HG03139 (cell line): ENCODE results near the gene CHERP.
"Not testable (repeated sequence)": the region's sequence is repeated elsewhere in the genome, so short reads cannot be mapped to it uniquely, and the experiment has no call there.

Experiments used
- ATAC-seq: cut with Tn5 transposase; IDR thresholded peaks from one replicate; pipeline ENCODE4 v1.9.1; 2021; ENCODE audit not compliant: unreplicated experiment

The CHERP gene

DNA sequence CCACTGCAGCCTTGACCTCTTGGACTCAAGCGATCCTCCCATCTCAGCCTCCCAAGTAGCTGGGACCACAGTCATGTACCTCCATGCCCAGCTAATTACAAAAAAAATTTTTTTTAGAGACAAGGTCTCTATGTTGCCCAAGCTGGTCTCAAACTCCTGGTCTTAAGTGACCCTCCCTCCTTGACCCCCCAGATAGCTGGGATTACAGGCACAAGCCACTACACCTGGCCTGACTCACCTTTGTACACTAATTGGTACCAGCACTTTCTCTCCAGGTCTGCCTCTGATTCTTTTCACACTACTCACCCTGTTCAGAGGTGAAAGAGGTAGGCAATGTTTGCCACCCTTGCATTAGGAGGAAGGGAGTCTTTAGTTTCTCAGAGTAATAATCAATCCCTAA, 64.9 kb downstream of the CHERP start:
- ATAC-seq = no peak

DNA sequence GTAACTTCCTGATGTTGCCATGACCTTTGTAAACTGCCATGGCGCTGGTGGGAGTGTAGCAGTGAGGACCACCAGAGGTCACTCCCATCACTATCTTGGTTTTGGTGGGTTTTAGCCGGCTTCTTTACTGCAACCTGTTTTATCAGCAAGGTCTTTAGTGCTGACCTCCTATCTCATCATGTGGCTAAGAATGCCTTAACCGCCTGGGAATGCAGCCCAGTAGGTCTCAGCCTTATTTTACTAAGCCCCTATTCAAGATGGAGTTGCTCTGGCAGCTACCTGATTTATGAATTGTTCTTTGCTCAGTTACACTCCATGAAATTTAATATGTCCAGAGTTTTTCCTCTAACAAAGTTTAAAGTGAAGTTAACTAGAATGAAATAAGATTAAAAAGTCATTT, 65.8 kb downstream of the CHERP start:
- no peak for ATAC-seq

DNA sequence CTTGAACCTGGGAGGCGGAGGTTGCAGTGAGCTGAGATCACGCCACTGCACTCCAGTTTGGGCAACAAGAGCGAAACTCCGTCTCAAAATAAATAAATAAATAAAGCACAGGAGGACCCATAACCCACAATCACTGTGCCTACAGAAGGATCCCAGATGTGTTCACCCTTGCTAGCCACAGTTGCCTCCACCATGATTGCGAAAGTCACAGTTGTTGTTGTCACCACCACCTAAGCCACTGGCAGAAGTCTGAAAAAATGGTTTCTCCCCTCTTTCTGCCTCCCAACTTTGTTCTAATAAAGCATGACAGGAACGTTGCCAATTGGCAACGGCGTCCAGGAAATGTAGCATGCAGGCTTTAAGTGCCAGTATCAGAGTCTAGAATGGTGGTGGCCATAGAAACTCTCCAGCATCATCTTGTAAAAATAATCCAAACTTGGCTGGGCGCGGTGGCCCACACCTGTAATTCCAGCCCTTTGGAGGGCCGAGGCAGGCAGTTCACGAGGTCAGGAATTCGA, 68.3 kb downstream of the CHERP start:
- no peak for ATAC-seq

DNA sequence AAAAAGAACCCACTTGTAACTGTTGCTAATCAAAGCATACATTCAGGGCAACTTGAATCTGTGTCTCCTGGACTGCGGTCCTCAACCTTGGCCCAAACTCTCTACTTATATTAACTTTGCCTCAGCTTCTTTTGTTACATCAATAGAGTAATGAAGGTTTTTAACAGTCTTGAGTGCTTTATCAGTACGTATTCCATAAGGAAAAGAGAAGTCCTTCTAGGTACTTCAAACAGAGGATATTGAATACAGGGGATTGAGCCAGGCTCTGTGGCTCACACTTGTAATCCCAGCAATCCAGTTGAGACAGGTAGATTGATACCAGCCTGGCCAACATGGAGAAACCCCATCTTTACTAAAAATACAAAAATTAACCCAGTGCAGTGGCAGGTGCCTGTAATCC, 69.2 kb downstream of the CHERP start:
- ATAC-seq = no peak

DNA sequence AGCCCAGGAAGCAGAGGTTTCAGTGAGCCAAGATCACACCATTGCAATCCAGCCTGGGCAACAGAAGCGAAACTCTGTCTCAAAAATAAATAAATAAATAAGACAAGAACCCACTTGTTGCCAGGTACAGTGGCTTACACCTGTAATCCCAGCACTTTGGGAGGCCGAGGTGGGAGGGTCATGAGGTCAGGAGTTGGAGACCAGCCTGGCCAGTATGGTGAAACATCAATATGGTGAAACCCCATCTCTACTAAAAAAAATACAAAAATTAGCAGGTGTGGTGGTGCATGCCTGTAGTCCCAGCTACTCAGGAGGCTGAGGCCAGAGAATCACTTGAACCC, 69.7 kb downstream of the CHERP start:
- ATAC-seq = not testable (repeated sequence)

DNA sequence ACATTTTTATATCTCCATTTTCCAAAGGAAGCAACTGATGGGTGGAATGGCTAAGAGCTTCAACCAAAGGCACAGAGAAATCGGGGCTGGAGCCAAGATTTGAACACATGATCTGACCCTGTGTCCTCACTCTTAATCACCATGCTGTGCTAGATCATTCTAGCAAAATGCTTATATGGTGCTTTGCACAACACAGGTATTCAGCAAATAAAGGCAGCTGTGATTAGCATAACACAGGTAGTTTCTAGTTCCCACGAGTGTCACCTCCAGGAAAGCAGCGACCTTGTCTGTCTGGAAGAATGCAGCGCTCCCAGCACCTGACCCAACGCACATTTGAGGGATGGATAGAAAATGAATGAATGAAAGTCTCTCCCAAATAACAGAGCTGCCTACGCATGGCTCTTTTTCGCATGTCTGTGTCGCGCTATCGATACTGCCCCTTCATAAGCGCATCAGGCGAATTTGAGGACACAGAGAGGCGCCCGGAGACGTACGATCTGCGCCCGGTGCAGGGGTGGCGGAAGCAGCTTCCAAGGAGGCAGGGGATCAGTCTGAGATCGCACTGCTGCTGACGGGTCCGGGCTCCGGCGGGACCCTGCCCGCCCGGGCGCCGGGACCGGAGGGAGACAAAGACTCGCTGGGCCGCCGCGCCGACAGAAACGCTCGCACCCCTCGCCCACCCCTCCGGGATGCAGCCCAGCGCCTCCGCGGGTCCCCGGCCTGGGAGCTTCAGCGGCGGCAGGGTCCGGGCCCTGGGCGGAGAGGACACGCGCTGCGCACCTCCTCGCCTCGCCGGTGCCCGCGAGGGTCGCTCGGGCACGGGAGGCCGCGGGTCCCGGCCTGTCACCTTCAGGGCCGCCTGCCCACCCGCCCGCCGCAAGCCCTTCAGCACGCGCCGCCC, 71.1 kb downstream of the CHERP start:
- ATAC-seq = peak; percentile 27

DNA sequence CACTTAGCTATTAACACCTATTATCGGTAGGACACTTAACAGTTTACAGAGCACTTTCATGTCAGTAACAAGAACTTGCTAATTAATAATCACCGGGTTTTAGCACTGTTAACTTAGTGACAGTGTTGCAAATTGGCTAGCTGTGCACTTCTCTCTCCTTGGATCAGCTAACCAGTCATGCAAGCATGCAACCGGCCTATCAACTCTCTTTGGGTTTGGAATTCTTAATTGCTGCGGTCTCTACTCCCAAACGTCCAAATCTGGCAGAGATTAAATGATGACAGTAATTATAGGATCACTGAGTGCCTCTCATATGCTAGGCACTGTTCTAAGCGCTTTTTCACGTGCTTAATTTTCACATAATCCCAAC, 71.7 kb downstream of the CHERP start:
- no peak for ATAC-seq
